ENCODE measurements around the gene BPGM.
"Not testable (repeated sequence)": the region's sequence is repeated elsewhere in the genome, so short reads cannot be mapped to it uniquely, and the experiment has no call there.

BPGM gene

DNA sequence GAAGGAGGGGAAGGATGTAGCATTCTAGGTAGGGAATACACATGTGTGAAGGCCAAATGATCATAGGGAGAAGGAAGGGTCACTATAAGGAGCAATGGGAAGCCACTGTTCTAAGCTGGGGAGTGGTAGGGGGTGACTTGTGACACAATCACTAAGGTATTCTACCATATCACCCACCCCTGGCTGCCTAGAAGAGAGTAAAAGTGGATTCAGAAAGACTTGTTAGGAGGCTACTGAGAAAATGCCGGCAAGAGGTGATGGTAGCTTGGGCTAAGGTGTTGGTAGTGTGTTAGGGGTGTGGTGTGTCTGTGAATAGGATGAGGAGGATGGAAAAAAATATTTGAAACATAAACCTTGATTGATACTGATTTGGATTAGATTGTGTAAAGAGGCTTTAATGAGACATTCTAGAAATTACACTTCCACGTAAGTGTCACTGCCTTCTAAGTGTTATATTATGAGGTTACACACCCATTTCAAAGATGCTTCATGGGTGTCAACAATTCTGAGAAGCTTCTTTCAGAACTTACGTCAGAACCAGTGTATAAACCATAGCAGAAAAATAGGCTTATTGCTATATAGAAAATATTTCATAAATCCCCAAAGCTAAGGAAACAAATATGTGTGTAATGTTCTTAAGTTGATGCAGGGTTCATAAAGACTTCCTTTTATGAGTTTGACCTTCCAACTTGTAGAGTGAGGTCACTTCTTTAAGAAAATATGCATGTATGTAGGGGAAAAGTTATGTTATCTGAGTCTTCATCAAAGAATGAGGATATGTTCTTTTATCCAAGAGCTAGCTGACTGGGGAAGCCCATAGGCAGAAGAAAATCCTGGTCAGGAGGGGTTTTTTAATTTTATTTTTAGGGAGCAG is 5.6 kb upstream of the BPGM start:
- Mint-ChIP-seq H3K4me3 (peak overlapping the region; percentile 27), H3K4me1 (ENCODE audit: low read depth) (peaks cover 36% of the 10 kb centered on the region), H3K27ac (peak overlapping the region; percentile 74), H3K27me3 (ENCODE audit: low read depth) (no peaks in the 10 kb centered on the region), H3K9me3 (peaks cover 17% of the 10 kb centered on the region), H3K36me3 (ENCODE audit: low read depth) (peaks cover 11% of the 10 kb centered on the region)
- no peak for DNase-seq (ENCODE audit: low spot score)

GRCh38 chr7:134641981-134642380 is 4.7 kb upstream of the BPGM start:
- H3K9me3 Mint-ChIP-seq: peaks cover 12% of the 10 kb centered on the region
- not testable (repeated sequence) for DNase-seq (ENCODE audit: low spot score); H3K27me3 Mint-ChIP-seq (ENCODE audit: low read depth); H3K36me3 Mint-ChIP-seq (ENCODE audit: low read depth); H3K27ac Mint-ChIP-seq; H3K4me3 Mint-ChIP-seq
- H3K4me1 Mint-ChIP-seq (ENCODE audit: low read depth): peaks cover 30% of the 10 kb centered on the region

GRCh38 chr7:134643131-134643530 is 3.5 kb upstream of the BPGM start:
- H3K4me1 Mint-ChIP-seq (ENCODE audit: low read depth): peaks cover 25% of the 10 kb centered on the region
- H3K27ac Mint-ChIP-seq: no peak overlapping the region
- H3K36me3 Mint-ChIP-seq (ENCODE audit: low read depth): peaks cover 2% of the 10 kb centered on the region
- H3K27me3 Mint-ChIP-seq (ENCODE audit: low read depth): no peaks in the 10 kb centered on the region
- H3K9me3 Mint-ChIP-seq: peaks cover 12% of the 10 kb centered on the region
- DNase-seq (ENCODE audit: low spot score): no peak
- H3K4me3 Mint-ChIP-seq: no peak overlapping the region

DNA sequence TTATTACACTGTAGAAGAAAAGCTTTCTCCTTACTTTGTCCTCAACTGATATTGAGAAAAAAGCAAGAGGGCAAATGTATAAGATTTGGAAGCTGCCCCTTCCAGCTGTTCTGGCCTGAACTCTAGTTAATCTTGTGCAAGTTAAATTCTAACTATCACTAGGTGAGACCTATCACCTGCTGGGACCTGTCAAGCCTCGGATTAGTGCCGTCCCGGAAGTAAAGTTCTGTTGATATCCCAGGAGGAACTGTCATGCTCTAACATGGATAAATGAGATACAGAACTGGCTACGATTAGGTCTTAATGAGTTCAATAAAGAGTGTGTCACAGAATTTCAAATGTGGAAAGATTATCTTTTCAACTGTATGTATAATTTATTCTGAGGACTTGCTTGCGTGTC is 1.2 kb upstream of the BPGM start:
- Mint-ChIP-seq H3K9me3 (peaks cover 12% of the 10 kb centered on the region), H3K4me3 (no peak overlapping the region), H3K27ac (no peak overlapping the region), H3K4me1 (ENCODE audit: low read depth) (peaks cover 30% of the 10 kb centered on the region), H3K36me3 (ENCODE audit: low read depth) (peaks cover 15% of the 10 kb centered on the region), H3K27me3 (ENCODE audit: low read depth) (no peaks in the 10 kb centered on the region)
- DNase-seq (ENCODE audit: low spot score): no peak

DNA sequence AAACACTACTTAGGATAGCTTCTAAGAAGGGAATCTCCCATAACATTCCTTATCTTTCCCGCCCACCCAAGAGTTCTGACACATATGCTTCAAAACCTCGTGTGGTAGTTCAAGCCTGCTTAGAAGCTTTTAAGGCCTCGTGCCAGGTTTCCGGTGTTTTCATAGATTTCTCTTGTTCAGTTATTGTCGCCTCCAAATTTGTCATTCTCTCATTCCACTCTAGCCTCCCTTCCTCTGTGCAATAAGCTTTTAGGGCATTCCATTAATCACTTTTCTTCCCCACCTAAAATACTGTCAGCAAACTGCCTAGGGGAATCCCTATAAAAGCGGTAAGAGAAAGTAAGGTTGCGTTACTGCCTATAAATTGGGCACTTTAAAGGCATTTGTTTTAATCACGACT is 718 bp upstream of the BPGM start:
- Mint-ChIP-seq H3K27ac (no peak overlapping the region), H3K4me1 (ENCODE audit: low read depth) (peaks cover 26% of the 10 kb centered on the region), H3K4me3 (no peak overlapping the region), H3K27me3 (ENCODE audit: low read depth) (no peaks in the 10 kb centered on the region), H3K36me3 (ENCODE audit: low read depth) (peaks cover 15% of the 10 kb centered on the region), H3K9me3 (peaks cover 12% of the 10 kb centered on the region)
- no peak for DNase-seq (ENCODE audit: low spot score)

DNA sequence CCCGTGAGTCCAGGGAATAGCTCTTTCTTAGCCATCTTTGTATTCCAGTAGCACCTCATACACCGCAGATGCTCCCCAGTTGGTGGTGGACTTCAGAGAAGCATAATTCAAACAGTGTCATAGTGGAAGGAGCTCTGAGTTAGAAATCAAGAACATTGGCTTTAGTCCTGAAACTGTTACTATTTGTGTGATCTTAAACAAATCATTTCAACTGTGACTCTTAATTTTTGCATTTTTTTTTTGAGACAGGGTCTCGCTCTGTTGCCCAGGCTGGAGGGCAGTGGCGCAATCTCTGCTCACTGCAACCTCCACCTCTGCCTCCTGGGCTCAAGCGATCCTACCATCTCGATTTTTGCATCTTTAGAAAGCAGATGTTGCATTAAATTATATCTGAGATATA is 1.8 kb downstream of the BPGM start:
- peaks cover 17% of the 10 kb centered on the region for H3K36me3 Mint-ChIP-seq (ENCODE audit: low read depth)
- H3K27me3 Mint-ChIP-seq (ENCODE audit: low read depth): no peaks in the 10 kb centered on the region
- H3K27ac Mint-ChIP-seq: peak overlapping the region; percentile 37
- H3K4me1 Mint-ChIP-seq (ENCODE audit: low read depth): peaks cover 24% of the 10 kb centered on the region
- DNase-seq (ENCODE audit: low spot score): no peak
- H3K9me3 Mint-ChIP-seq: no peaks in the 10 kb centered on the region
- H3K4me3 Mint-ChIP-seq: no peak overlapping the region

DNA sequence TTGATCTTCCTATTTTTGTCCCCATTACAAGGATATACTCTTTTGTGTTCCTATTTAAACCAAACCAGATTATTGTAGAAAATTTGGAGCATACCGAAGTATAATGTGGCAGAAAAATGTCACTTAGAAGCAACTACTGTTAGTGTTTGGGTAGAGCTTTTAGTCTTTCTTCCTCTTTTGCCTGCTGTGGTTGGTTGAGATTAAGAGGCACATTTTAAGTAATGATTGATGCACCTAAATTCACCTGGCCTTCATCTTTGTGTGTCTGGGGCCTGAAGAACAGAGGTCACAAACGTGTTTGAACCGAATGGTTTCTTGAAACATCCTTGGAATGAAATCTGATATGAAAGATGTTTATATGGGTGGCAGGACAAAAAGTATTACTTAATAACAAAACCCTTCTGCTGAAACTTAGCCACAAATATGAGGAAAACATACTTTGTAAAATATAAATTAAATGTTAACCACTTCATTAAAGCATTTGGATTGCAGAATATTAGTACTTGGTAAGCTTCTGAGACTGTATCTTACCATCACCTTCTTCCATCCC is 2.6 kb downstream of the BPGM start:
- peak overlapping the region; percentile 60 for H3K4me3 Mint-ChIP-seq
- peaks cover 23% of the 10 kb centered on the region for H3K36me3 Mint-ChIP-seq (ENCODE audit: low read depth)
- H3K27me3 Mint-ChIP-seq (ENCODE audit: low read depth): no peaks in the 10 kb centered on the region
- DNase-seq (ENCODE audit: low spot score): no peak
- H3K9me3 Mint-ChIP-seq: no peaks in the 10 kb centered on the region
- peaks cover 31% of the 10 kb centered on the region for H3K4me1 Mint-ChIP-seq (ENCODE audit: low read depth)
- no peak overlapping the region for H3K27ac Mint-ChIP-seq

- Mint-ChIP-seq H3K9me3 (peaks cover 19% of the 10 kb centered on the region), H3K36me3 (ENCODE audit: low read depth) (peaks cover 46% of the 10 kb centered on the region), H3K27ac (no peak overlapping the region), H3K4me3 (no peak overlapping the region), H3K4me1 (ENCODE audit: low read depth) (peaks cover 38% of the 10 kb centered on the region), H3K27me3 (ENCODE audit: low read depth) (no peaks in the 10 kb centered on the region)
- no peak for DNase-seq (ENCODE audit: low spot score)
Measured at GRCh38 chr7:134651991-134652390, 5.3 kb downstream of the BPGM start.

- H3K36me3 Mint-ChIP-seq (ENCODE audit: low read depth): peaks cover 58% of the 10 kb centered on the region
- peaks cover 42% of the 10 kb centered on the region for H3K4me1 Mint-ChIP-seq (ENCODE audit: low read depth)
- H3K4me3 Mint-ChIP-seq: peak overlapping the region; percentile 24
- no peak for DNase-seq (ENCODE audit: low spot score)
- peak overlapping the region; percentile 74 for H3K27ac Mint-ChIP-seq
- H3K27me3 Mint-ChIP-seq (ENCODE audit: low read depth): no peaks in the 10 kb centered on the region
- H3K9me3 Mint-ChIP-seq: peaks cover 21% of the 10 kb centered on the region
Measured at GRCh38 chr7:134654104-134654775, 7.6 kb downstream of the BPGM start.

GRCh38 chr7:134657526-134657925 is 10.9 kb downstream of the BPGM start:
- DNase-seq (ENCODE audit: low spot score): no peak
- H3K9me3 Mint-ChIP-seq: peaks cover 21% of the 10 kb centered on the region
- peaks cover 67% of the 10 kb centered on the region for H3K36me3 Mint-ChIP-seq (ENCODE audit: low read depth)
- H3K4me1 Mint-ChIP-seq (ENCODE audit: low read depth): peaks cover 41% of the 10 kb centered on the region
- no peaks in the 10 kb centered on the region for H3K27me3 Mint-ChIP-seq (ENCODE audit: low read depth)
- H3K27ac Mint-ChIP-seq: no peak overlapping the region
- H3K4me3 Mint-ChIP-seq: no peak overlapping the region

DNA sequence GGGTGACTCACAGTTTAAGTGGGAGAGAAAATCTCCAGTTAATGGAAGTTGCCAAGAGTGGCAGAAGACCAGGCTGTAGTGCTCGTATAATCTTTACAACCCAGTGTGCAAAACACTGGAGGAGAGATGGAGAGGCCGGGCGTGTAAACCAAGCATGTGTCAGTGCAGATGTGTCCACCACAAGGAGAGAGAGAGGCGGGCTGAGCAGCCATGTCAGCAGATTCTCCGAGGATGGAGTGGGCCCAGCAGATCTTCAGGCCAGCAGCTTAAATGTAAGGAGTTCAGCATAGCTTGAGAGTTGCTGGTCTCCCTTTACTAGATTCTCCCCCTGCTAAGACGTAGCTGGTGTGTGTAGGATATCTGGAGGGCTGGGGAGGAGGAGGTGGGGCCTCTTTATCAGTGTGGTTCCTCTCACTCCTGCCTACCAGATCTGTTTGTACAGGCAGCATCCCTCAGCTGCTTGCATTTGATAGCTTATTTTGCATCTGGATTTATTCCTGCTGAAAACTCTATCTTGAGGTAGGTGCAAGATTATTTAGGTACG is 13.7 kb downstream of the BPGM start:
- DNase-seq (ENCODE audit: low spot score): no peak
- H3K4me1 Mint-ChIP-seq (ENCODE audit: low read depth): peaks cover 24% of the 10 kb centered on the region
- no peaks in the 10 kb centered on the region for H3K27me3 Mint-ChIP-seq (ENCODE audit: low read depth)
- H3K27ac Mint-ChIP-seq: no peak overlapping the region
- peaks cover 22% of the 10 kb centered on the region for H3K9me3 Mint-ChIP-seq
- peaks cover 68% of the 10 kb centered on the region for H3K36me3 Mint-ChIP-seq (ENCODE audit: low read depth)
- no peak overlapping the region for H3K4me3 Mint-ChIP-seq

GRCh38 chr7:134660961-134661376 is 14.3 kb downstream of the BPGM start:
- no peak overlapping the region for H3K27ac Mint-ChIP-seq
- peaks cover 66% of the 10 kb centered on the region for H3K36me3 Mint-ChIP-seq (ENCODE audit: low read depth)
- peaks cover 18% of the 10 kb centered on the region for H3K9me3 Mint-ChIP-seq
- H3K27me3 Mint-ChIP-seq (ENCODE audit: low read depth): no peaks in the 10 kb centered on the region
- no peak for DNase-seq (ENCODE audit: low spot score)
- peaks cover 24% of the 10 kb centered on the region for H3K4me1 Mint-ChIP-seq (ENCODE audit: low read depth)
- no peak overlapping the region for H3K4me3 Mint-ChIP-seq

- Mint-ChIP-seq H3K9me3 (peaks cover 7% of the 10 kb centered on the region), H3K27me3 (ENCODE audit: low read depth) (no peaks in the 10 kb centered on the region), H3K36me3 (ENCODE audit: low read depth) (peaks cover 62% of the 10 kb centered on the region), H3K27ac (no peak overlapping the region), H3K4me1 (ENCODE audit: low read depth) (peaks cover 19% of the 10 kb centered on the region), H3K4me3 (no peak overlapping the region)
- no peak for DNase-seq (ENCODE audit: low spot score)
Measured at GRCh38 chr7:134662166-134662870, 15.7 kb downstream of the BPGM start.

- peaks cover 59% of the 10 kb centered on the region for H3K36me3 Mint-ChIP-seq (ENCODE audit: low read depth)
- H3K4me1 Mint-ChIP-seq (ENCODE audit: low read depth): peaks cover 15% of the 10 kb centered on the region
- H3K4me3 Mint-ChIP-seq: no peak overlapping the region
- no peak for DNase-seq (ENCODE audit: low spot score)
- no peaks in the 10 kb centered on the region for H3K27me3 Mint-ChIP-seq (ENCODE audit: low read depth)
- no peak overlapping the region for H3K27ac Mint-ChIP-seq
- H3K9me3 Mint-ChIP-seq: peaks cover 7% of the 10 kb centered on the region
Measured at GRCh38 chr7:134662871-134663205, 16.2 kb downstream of the BPGM start.

Measured in T-helper 2 cell treated with Interferon-gamma antibody and Interleukin-4, amounts not matched to agents 5 μg/mL and 100 μg/mL, for 36 hours (primary cell).